ENCODE results near the gene AAMDC. TPM values are rescaled to one million over a fixed set of nuclear protein-coding genes. Genes with fewer than 3 reads are reported as not detected.
"Not testable (repeated sequence)": the region's sequence is repeated elsewhere in the genome, so short reads cannot be mapped to it uniquely, and the experiment has no call there.

Gene AAMDC
- total RNA-seq, 1 donor: 22.0 TPM

GRCh38 chr11:77815459-77815858, 5.5 kb upstream of the AAMDC start:
- no peak overlapping the region for H3K4me3 ChIP-seq (ENCODE audit: low read depth, low read length)
- DNase-seq (ENCODE audit: low read depth): no peak
- no peak for TF ChIP-seq CTCF (IDR thresholded peaks at IDR 0.05; ENCODE audit: insufficient read depth, low read depth, low read length)

- peak; percentile 90 for DNase-seq (ENCODE audit: low read depth)
- no peak for TF ChIP-seq CTCF (IDR thresholded peaks at IDR 0.05; ENCODE audit: insufficient read depth, low read depth, low read length)
- H3K4me3 ChIP-seq (ENCODE audit: low read depth, low read length): peak overlapping the region; percentile 99
Measured at GRCh38 chr11:77819411-77819920, 1.5 kb upstream of the AAMDC start.

GRCh38 chr11:77819921-77820564, 901 bp upstream of the AAMDC start:
- DNase-seq (ENCODE audit: low read depth): peak; percentile 30
- peak overlapping the region; percentile 99 for H3K4me3 ChIP-seq (ENCODE audit: low read depth, low read length)
- no peak for TF ChIP-seq CTCF (IDR thresholded peaks at IDR 0.05; ENCODE audit: insufficient read depth, low read depth, low read length)

GRCh38 chr11:77821349-77821851, 456 bp downstream of the AAMDC start:
- H3K4me3 ChIP-seq (ENCODE audit: low read depth, low read length): peak overlapping the region; percentile 99
- peak; percentile 52 for DNase-seq (ENCODE audit: low read depth)

GRCh38 chr11:77822126-77822525, 1.2 kb downstream of the AAMDC start:
- H3K4me3 ChIP-seq (ENCODE audit: low read depth, low read length): peak overlapping the region; percentile 99
- not testable (repeated sequence) for DNase-seq (ENCODE audit: low read depth)

More at GRCh38 chr11:77821349-77821851, 456 bp downstream of the AAMDC start:
- TF ChIP-seq CTCF (IDR thresholded peaks at IDR 0.05; ENCODE audit: insufficient read depth, low read depth, low read length): no peak

GRCh38 chr11:77823775-77824174, 2.8 kb downstream of the AAMDC start:
- peak; percentile 75 for DNase-seq (ENCODE audit: low read depth)
- peak overlapping the region; percentile 3 for H3K4me3 ChIP-seq (ENCODE audit: low read depth, low read length)
- TF ChIP-seq CTCF (IDR thresholded peaks at IDR 0.05; ENCODE audit: insufficient read depth, low read depth, low read length): no peak

GRCh38 chr11:77828926-77829325, 8.0 kb downstream of the AAMDC start:
- no peak overlapping the region for H3K4me3 ChIP-seq (ENCODE audit: low read depth, low read length)
- DNase-seq (ENCODE audit: low read depth): no peak
- TF ChIP-seq CTCF (IDR thresholded peaks at IDR 0.05; ENCODE audit: insufficient read depth, low read depth, low read length): no peak

Measured in fibroblast of villous mesenchyme (primary cell).